Subcutaneous abdominal adipose tissue (tissue), 5 donors: ENCODE data around the gene SPAG17.

Experiments
- H3K27ac ChIP-seq: one replicate; pipeline ENCODE4 v1.7.0; 2013; ENCODE audit warnings: low read depth, mild to moderate bottlenecking, inconsistent platforms, low read length, moderate library complexity
- H3K27me3 ChIP-seq, 5 donors: one replicate each; pipeline ENCODE4 v1.7.0; 2013; ENCODE audit warnings: low read length in 5 of 5, inconsistent platforms in 1 of 5; ENCODE audit not compliant: control insufficient read depth in 5 of 5, insufficient read depth in 4 of 5
- H3K36me3 ChIP-seq, 5 donors: one replicate each; pipeline ENCODE4 v1.7.0; 2013; ENCODE audit warnings: low read length in 5 of 5; ENCODE audit not compliant: control insufficient read depth in 5 of 5, insufficient read depth in 5 of 5
- H3K4me1 ChIP-seq, 5 donors: one replicate each; pipeline ENCODE4 v1.7.0; 2013; ENCODE audit warnings: low read length in 5 of 5, mild to moderate bottlenecking in 3 of 5, moderate library complexity in 1 of 5; ENCODE audit not compliant: control insufficient read depth in 5 of 5, insufficient read depth in 5 of 5
- H3K4me3 ChIP-seq, 5 donors: one replicate each; pipeline ENCODE4 v1.7.0; 2013; ENCODE audit warnings: low read length in 5 of 5, low read depth in 1 of 5
- H3K9ac ChIP-seq, 5 donors: one replicate each; pipeline ENCODE4 v1.7.0; 2013; ENCODE audit warnings: low read length in 5 of 5, mild to moderate bottlenecking in 4 of 5, moderate library complexity in 3 of 5
- H3K9me3 ChIP-seq, 5 donors: one replicate each; pipeline ENCODE4 v1.7.0; 2013; ENCODE audit warnings: low read length in 5 of 5; ENCODE audit not compliant: control insufficient read depth in 5 of 5
- donor health status: healthy.
- donor health status: healthy.
- donor health status: healthy.
- donor health status: healthy.
- donor health status: healthy.

SPAG17 gene

GRCh38 chr1:118021668-118022067 is 163.4 kb downstream of the SPAG17 start:
- Histone ChIP-seq H3K27me3 (no peaks in the 10 kb centered on the region), H3K4me1 (no peaks in the 10 kb centered on the region)

GRCh38 chr1:118018060-118018459 is 167.0 kb downstream of the SPAG17 start:
- H3K27ac ChIP-seq, result no peak overlapping the region
- H3K9me3 ChIP-seq, result no peaks in the 10 kb centered on the region
- H3K27me3 ChIP-seq, result no peaks in the 10 kb centered on the region
- no peaks in the 10 kb centered on the region for H3K36me3 ChIP-seq
- H3K9ac ChIP-seq, result no peak overlapping the region
- no peak overlapping the region for H3K4me3 ChIP-seq
- no peaks in the 10 kb centered on the region for H3K4me1 ChIP-seq

More at GRCh38 chr1:118021668-118022067, 163.4 kb downstream of the SPAG17 start:
- Histone ChIP-seq H3K27ac (no peak overlapping the region), H3K36me3 (no peaks in the 10 kb centered on the region), H3K9me3 (no peaks in the 10 kb centered on the region), H3K4me3 (no peak overlapping the region), H3K9ac (no peak overlapping the region)

GRCh38 chr1:118013938-118014337 is 171.1 kb downstream of the SPAG17 start:
- H3K27ac ChIP-seq, result no peak overlapping the region

GRCh38 chr1:118013336-118013735 is 171.7 kb downstream of the SPAG17 start:
- Histone ChIP-seq H3K4me3 (no peak overlapping the region), H3K27ac (no peak overlapping the region), H3K4me1 (no peaks in the 10 kb centered on the region), H3K9me3 (no peaks in the 10 kb centered on the region), H3K36me3 (peaks cover 0 to 3% (median 0%) of the 10 kb centered on the region in 5 donors), H3K9ac (no peak overlapping the region), H3K27me3 (no peaks in the 10 kb centered on the region)

More at GRCh38 chr1:118013938-118014337, 171.1 kb downstream of the SPAG17 start:
- H3K9me3 ChIP-seq, result no peaks in the 10 kb centered on the region
- no peaks in the 10 kb centered on the region for H3K27me3 ChIP-seq
- H3K4me1 ChIP-seq, result no peaks in the 10 kb centered on the region
- peaks cover 0 to 1% (median 0%) of the 10 kb centered on the region in 5 donors for H3K36me3 ChIP-seq
- H3K4me3 ChIP-seq, result no peak overlapping the region
- no peak overlapping the region for H3K9ac ChIP-seq

- H3K27ac ChIP-seq, result no peak overlapping the region
- no peak overlapping the region for H3K9ac ChIP-seq
- peaks cover 0 to 3% (median 0%) of the 10 kb centered on the region in 5 donors for H3K36me3 ChIP-seq
- H3K4me3 ChIP-seq, result no peak overlapping the region
- H3K4me1 ChIP-seq, result no peaks in the 10 kb centered on the region
- no peaks in the 10 kb centered on the region for H3K27me3 ChIP-seq
- no peaks in the 10 kb centered on the region for H3K9me3 ChIP-seq
Measured at GRCh38 chr1:118012515-118013124, 172.4 kb downstream of the SPAG17 start.

- Histone ChIP-seq H3K4me1 (no peaks in the 10 kb centered on the region), H3K9ac (no peak overlapping the region), H3K9me3 (no peaks in the 10 kb centered on the region), H3K4me3 (no peak overlapping the region), H3K27ac (no peak overlapping the region), H3K27me3 (no peaks in the 10 kb centered on the region), H3K36me3 (peaks cover 0 to 7% (median 2%) of the 10 kb centered on the region in 5 donors)
Measured at GRCh38 chr1:118008011-118008410, 177.0 kb downstream of the SPAG17 start.

GRCh38 chr1:118007391-118007790 is 177.6 kb downstream of the SPAG17 start:
- no peaks in the 10 kb centered on the region for H3K4me1 ChIP-seq
- H3K9ac ChIP-seq, result no peak overlapping the region
- peaks cover 0 to 7% (median 2%) of the 10 kb centered on the region in 5 donors for H3K36me3 ChIP-seq
- H3K27ac ChIP-seq, result no peak overlapping the region
- no peak overlapping the region for H3K4me3 ChIP-seq
- H3K27me3 ChIP-seq, result no peaks in the 10 kb centered on the region
- H3K9me3 ChIP-seq, result no peaks in the 10 kb centered on the region

GRCh38 chr1:118004312-118004711 is 180.7 kb downstream of the SPAG17 start:
- H3K9me3 ChIP-seq, result no peaks in the 10 kb centered on the region
- no peaks in the 10 kb centered on the region for H3K4me1 ChIP-seq
- H3K36me3 ChIP-seq, result peaks cover 0 to 7% (median 2%) of the 10 kb centered on the region in 5 donors
- H3K4me3 ChIP-seq, result no peak overlapping the region
- H3K9ac ChIP-seq, result no peak overlapping the region
- H3K27me3 ChIP-seq, result no peaks in the 10 kb centered on the region
- H3K27ac ChIP-seq, result no peak overlapping the region

GRCh38 chr1:117985973-117986372 is 199.1 kb downstream of the SPAG17 start:
- peaks cover 0 to 7% (median 0%) of the 10 kb centered on the region in 5 donors for H3K36me3 ChIP-seq
- H3K9me3 ChIP-seq, result peaks cover 0 to 4% (median 0%) of the 10 kb centered on the region in 5 donors
- H3K4me3 ChIP-seq, result no peak overlapping the region
- H3K27ac ChIP-seq, result no peak overlapping the region
- H3K4me1 ChIP-seq, result no peaks in the 10 kb centered on the region
- no peak overlapping the region for H3K9ac ChIP-seq
- no peaks in the 10 kb centered on the region for H3K27me3 ChIP-seq

- peaks cover 0 to 7% (median 0%) of the 10 kb centered on the region in 5 donors for H3K36me3 ChIP-seq
- H3K27ac ChIP-seq, result no peak overlapping the region
- H3K4me1 ChIP-seq, result no peaks in the 10 kb centered on the region
- H3K9ac ChIP-seq, result no peak overlapping the region
- peaks cover 0 to 4% (median 0%) of the 10 kb centered on the region in 5 donors for H3K9me3 ChIP-seq
- no peaks in the 10 kb centered on the region for H3K27me3 ChIP-seq
- no peak overlapping the region for H3K4me3 ChIP-seq
Measured at GRCh38 chr1:117985239-117985638, 199.8 kb downstream of the SPAG17 start.
